IPS-18a (cell line): ENCODE data around the gene TRAK1.

Experiments
- H3K27ac ChIP-seq: one replicate; pipeline ENCODE4 v1.5.1; 2013; ENCODE audit warnings: low read length
- H3K27me3 ChIP-seq: one replicate; pipeline ENCODE4 v1.6.1; 2013; ENCODE audit warnings: mild to moderate bottlenecking, low read length; ENCODE audit not compliant: control insufficient read depth, insufficient read depth
- H3K36me3 ChIP-seq: one replicate; pipeline ENCODE4 v1.6.1; 2013; ENCODE audit warnings: low read depth, low read length; ENCODE audit not compliant: control insufficient read depth
- H3K4me1 ChIP-seq: one replicate; pipeline ENCODE4 v1.6.1; 2013; ENCODE audit warnings: low read depth, low read length; ENCODE audit not compliant: control insufficient read depth
- H3K4me3 ChIP-seq: one replicate; pipeline ENCODE4 v1.5.1; 2013; ENCODE audit warnings: low read length
- H3K9ac ChIP-seq: one replicate; pipeline ENCODE4 v1.6.1; 2013; ENCODE audit warnings: mild to moderate bottlenecking, low read length, moderate library complexity
- H3K9me3 ChIP-seq: one replicate; pipeline ENCODE4 v1.6.1; 2013; ENCODE audit warnings: low read depth, low read length; ENCODE audit not compliant: control insufficient read depth

TRAK1 gene

GRCh38 chr3:42191443-42191747 is 100.2 kb downstream of the TRAK1 start:
- Histone ChIP-seq H3K27me3 (no peaks in the 10 kb centered on the region), H3K4me3 (no peak overlapping the region), H3K36me3 (peaks cover 20% of the 10 kb centered on the region), H3K27ac (peak overlapping the region; percentile 25), H3K9me3 (no peaks in the 10 kb centered on the region), H3K9ac (no peak overlapping the region), H3K4me1 (peaks cover 5% of the 10 kb centered on the region)

GRCh38 chr3:42192334-42193200 is 101.4 kb downstream of the TRAK1 start:
- H3K9me3 ChIP-seq, result no peaks in the 10 kb centered on the region
- H3K9ac ChIP-seq, result no peak overlapping the region
- peaks cover 20% of the 10 kb centered on the region for H3K36me3 ChIP-seq
- no peaks in the 10 kb centered on the region for H3K27me3 ChIP-seq
- H3K4me3 ChIP-seq, result no peak overlapping the region
- H3K27ac ChIP-seq, result no peak overlapping the region
- H3K4me1 ChIP-seq, result peaks cover 5% of the 10 kb centered on the region

GRCh38 chr3:42194943-42195510 is 103.9 kb downstream of the TRAK1 start:
- Histone ChIP-seq H3K9me3 (no peaks in the 10 kb centered on the region), H3K27me3 (no peaks in the 10 kb centered on the region), H3K4me3 (no peak overlapping the region), H3K27ac (no peak overlapping the region), H3K9ac (no peak overlapping the region), H3K36me3 (peaks cover 21% of the 10 kb centered on the region), H3K4me1 (peaks cover 5% of the 10 kb centered on the region)

- Histone ChIP-seq H3K36me3 (peaks cover 29% of the 10 kb centered on the region), H3K9me3 (no peaks in the 10 kb centered on the region), H3K9ac (no peak overlapping the region), H3K27ac (no peak overlapping the region), H3K27me3 (no peaks in the 10 kb centered on the region), H3K4me1 (peaks cover 5% of the 10 kb centered on the region), H3K4me3 (no peak overlapping the region)
Measured at GRCh38 chr3:42195879-42196330, 104.7 kb downstream of the TRAK1 start.

GRCh38 chr3:42198709-42199108 is 107.6 kb downstream of the TRAK1 start:
- no peak overlapping the region for H3K4me3 ChIP-seq
- H3K4me1 ChIP-seq, result no peaks in the 10 kb centered on the region
- no peaks in the 10 kb centered on the region for H3K27me3 ChIP-seq
- H3K9me3 ChIP-seq, result no peaks in the 10 kb centered on the region
- H3K36me3 ChIP-seq, result peaks cover 35% of the 10 kb centered on the region
- no peak overlapping the region for H3K9ac ChIP-seq
- H3K27ac ChIP-seq, result no peak overlapping the region

- H3K4me1 ChIP-seq, result no peaks in the 10 kb centered on the region
- H3K36me3 ChIP-seq, result peaks cover 28% of the 10 kb centered on the region
- no peak overlapping the region for H3K27ac ChIP-seq
- no peak overlapping the region for H3K4me3 ChIP-seq
- H3K27me3 ChIP-seq, result no peaks in the 10 kb centered on the region
- no peak overlapping the region for H3K9ac ChIP-seq
- no peaks in the 10 kb centered on the region for H3K9me3 ChIP-seq
Measured at GRCh38 chr3:42202217-42202865, 111.2 kb downstream of the TRAK1 start.

GRCh38 chr3:42204867-42205599 is 113.9 kb downstream of the TRAK1 start:
- Histone ChIP-seq H3K27me3 (no peaks in the 10 kb centered on the region), H3K4me3 (no peak overlapping the region), H3K36me3 (peaks cover 22% of the 10 kb centered on the region), H3K4me1 (no peaks in the 10 kb centered on the region), H3K27ac (no peak overlapping the region), H3K9ac (no peak overlapping the region), H3K9me3 (no peaks in the 10 kb centered on the region)

GRCh38 chr3:42205800-42206514 is 114.8 kb downstream of the TRAK1 start:
- Histone ChIP-seq H3K4me1 (no peaks in the 10 kb centered on the region), H3K9me3 (no peaks in the 10 kb centered on the region), H3K4me3 (no peak overlapping the region), H3K27ac (no peak overlapping the region), H3K36me3 (peaks cover 18% of the 10 kb centered on the region), H3K9ac (no peak overlapping the region), H3K27me3 (no peaks in the 10 kb centered on the region)

- no peaks in the 10 kb centered on the region for H3K9me3 ChIP-seq
- no peak overlapping the region for H3K9ac ChIP-seq
- peaks cover 14% of the 10 kb centered on the region for H3K36me3 ChIP-seq
- H3K27me3 ChIP-seq, result no peaks in the 10 kb centered on the region
- H3K4me3 ChIP-seq, result no peak overlapping the region
- H3K4me1 ChIP-seq, result peaks cover 5% of the 10 kb centered on the region
- no peak overlapping the region for H3K27ac ChIP-seq
Measured at GRCh38 chr3:42209917-42210316, 118.8 kb downstream of the TRAK1 start.

- H3K36me3 ChIP-seq, result peaks cover 14% of the 10 kb centered on the region
- H3K9me3 ChIP-seq, result no peaks in the 10 kb centered on the region
- H3K9ac ChIP-seq, result no peak overlapping the region
- no peak overlapping the region for H3K27ac ChIP-seq
- no peaks in the 10 kb centered on the region for H3K27me3 ChIP-seq
- peaks cover 5% of the 10 kb centered on the region for H3K4me1 ChIP-seq
- H3K4me3 ChIP-seq, result no peak overlapping the region
Measured at GRCh38 chr3:42210726-42211125, 119.6 kb downstream of the TRAK1 start.

GRCh38 chr3:42213417-42213816 is 122.3 kb downstream of the TRAK1 start:
- H3K27me3 ChIP-seq, result no peaks in the 10 kb centered on the region
- H3K9me3 ChIP-seq, result no peaks in the 10 kb centered on the region
- H3K27ac ChIP-seq, result no peak overlapping the region
- no peak overlapping the region for H3K9ac ChIP-seq
- H3K36me3 ChIP-seq, result peaks cover 11% of the 10 kb centered on the region
- peaks cover 5% of the 10 kb centered on the region for H3K4me1 ChIP-seq
- H3K4me3 ChIP-seq, result no peak overlapping the region
